CD8-positive, alpha-beta memory T cell (primary cell): ENCODE measurements around the gene KCNG4. TPM values are rescaled to one million over a fixed set of nuclear protein-coding genes. Genes with fewer than 3 reads are reported as not detected.

Experiments
- CTCF ChIA-PET: fragments of 350-600 bp; sonication (Branson Sonifier 250); formaldehyde crosslinking; loops from one replicate; lab custom pipeline; 2021; ENCODE audit warnings: antibody characterized with exemption; lab: Charles Lee
- POLR2A ChIA-PET: fragments of 350-600 bp; sonication (Branson Sonifier 250); formaldehyde crosslinking; loops from one replicate; lab custom pipeline; 2021; ENCODE audit warnings: antibody characterized with exemption; lab: Charles Lee
- DNase-seq, 5 donors: peaks; one replicate each; pipeline versions ENCODE4 v3.0.0 to v3.0.0-alpha.2; 2020 to 2022; ENCODE audit warnings: mixed read lengths in 1 of 5
- H3K27ac ChIP-seq: one replicate; pipeline ENCODE4 v1.7.0; 2013; ENCODE audit warnings: low read depth, mild to moderate bottlenecking, low read length, moderate library complexity
- H3K27me3 ChIP-seq: 2 replicates; pipeline ENCODE4 v1.7.0; 2013; ENCODE audit warnings: low read length, mild to moderate bottlenecking; ENCODE audit not compliant: insufficient read depth, poor library complexity, severe bottlenecking
- H3K36me3 ChIP-seq: 2 replicates; pipeline ENCODE4 v1.7.0; 2013; ENCODE audit warnings: mild to moderate bottlenecking, low read length, moderate library complexity; ENCODE audit not compliant: insufficient read depth
- H3K4me1 ChIP-seq: 2 replicates; pipeline ENCODE4 v1.7.0; 2013; ENCODE audit warnings: mild to moderate bottlenecking, low read length, moderate library complexity; ENCODE audit not compliant: insufficient read depth
- H3K4me3 ChIP-seq: 2 replicates; pipeline ENCODE4 v1.7.0; 2013; ENCODE audit warnings: mild to moderate bottlenecking, low read length
- H3K9me3 ChIP-seq: 2 replicates; pipeline ENCODE4 v1.7.0; 2013; ENCODE audit warnings: mild to moderate bottlenecking, low read length
- H3K27ac Mint-ChIP-seq, 8 donors: one replicate each; pipeline ENCODE4 v1.8.0; 2020 to 2021; ENCODE audit warnings: mixed read lengths in 8 of 8, mild to moderate bottlenecking in 6 of 8, inconsistent platforms in 3 of 8, moderate library complexity in 3 of 8
- H3K27me3 Mint-ChIP-seq, 2 donors: one replicate each; pipeline ENCODE4 v1.8.0; 2020 to 2021; ENCODE audit warnings: mixed read lengths in 2 of 2, mild to moderate bottlenecking in 1 of 2, moderate library complexity in 1 of 2
- H3K36me3 Mint-ChIP-seq, 3 donors: one replicate each; pipeline ENCODE4 v1.8.0; 2020 to 2021; ENCODE audit warnings: mixed read lengths in 3 of 3, inconsistent platforms in 1 of 3, mild to moderate bottlenecking in 1 of 3
- H3K4me1 Mint-ChIP-seq, 3 donors: one replicate each; pipeline ENCODE4 v1.8.0; 2020 to 2021; ENCODE audit warnings: mixed read lengths in 3 of 3, inconsistent platforms in 1 of 3, mild to moderate bottlenecking in 1 of 3
- H3K4me3 Mint-ChIP-seq, 7 donors: one replicate each; pipeline ENCODE4 v1.8.0; 2020 to 2021; ENCODE audit warnings: mixed read lengths in 7 of 7, mild to moderate bottlenecking in 6 of 7, moderate library complexity in 4 of 7, inconsistent platforms in 2 of 7
- H3K9me3 Mint-ChIP-seq, 5 donors: one replicate each; pipeline ENCODE4 v1.8.0; 2020 to 2022; ENCODE audit warnings: mixed read lengths in 5 of 5, mild to moderate bottlenecking in 3 of 5, moderate library complexity in 2 of 5, inconsistent platforms in 1 of 5
- polyA plus RNA-seq: library from polyadenylated mRNA; unstranded; fragments of 300-500 nt; fragmentation: Illumina TruSeq; gene quantifications from one replicate; pipeline ENCODE4 v1.2.3, GENCODE V29; 2021
- total RNA-seq, 2 experiments: library from RNA; stranded (reverse); gene quantifications; one replicate each; pipeline ENCODE4 v1.2.3, GENCODE V29; 2021

Gene KCNG4
- total and polyA plus RNA-seq, 3 experiments from 2014 or later, result not detected

GRCh38 chr16:84271037-84271436, 31.2 kb upstream of the KCNG4 start:
- H3K4me3 Mint-ChIP-seq, result no peak overlapping the region
- Histone ChIP-seq H3K4me3 (no peak overlapping the region), H3K9me3 (no peaks in the 10 kb centered on the region), H3K36me3 (no peaks in the 10 kb centered on the region), H3K27me3 (no peaks in the 10 kb centered on the region), H3K27ac (no peak overlapping the region), H3K4me1 (no peaks in the 10 kb centered on the region)
- H3K4me1 Mint-ChIP-seq, result no peaks in the 10 kb centered on the region
- H3K27me3 Mint-ChIP-seq, result peaks cover 9 to 17% of the 10 kb centered on the region in 2 donors
- CTCF ChIA-PET, result no interaction called here
- no peak overlapping the region for H3K27ac Mint-ChIP-seq
- POLR2A ChIA-PET, result no interaction called here
- no peaks in the 10 kb centered on the region for H3K9me3 Mint-ChIP-seq
- no peaks in the 10 kb centered on the region for H3K36me3 Mint-ChIP-seq
- DNase-seq, result no peak

- H3K36me3 ChIP-seq, result no peaks in the 10 kb centered on the region
- no peak overlapping the region for H3K4me3 ChIP-seq
- Mint-ChIP-seq H3K27ac (no peak overlapping the region), H3K36me3 (no peaks in the 10 kb centered on the region), H3K4me1 (no peaks in the 10 kb centered on the region), H3K27me3 (peaks cover 5 to 12% of the 10 kb centered on the region in 2 donors), H3K4me3 (no peak overlapping the region), H3K9me3 (no peaks in the 10 kb centered on the region)
- no peak for DNase-seq
- H3K27me3 ChIP-seq, result no peaks in the 10 kb centered on the region
- CTCF ChIA-PET, result no interaction called here
- no peaks in the 10 kb centered on the region for H3K9me3 ChIP-seq
- no peak overlapping the region for H3K27ac ChIP-seq
- POLR2A ChIA-PET, result no interaction called here
- no peaks in the 10 kb centered on the region for H3K4me1 ChIP-seq
Observed at GRCh38 chr16:84270531-84270930, 30.7 kb upstream of the KCNG4 start.

GRCh38 chr16:84270071-84270470, 30.3 kb upstream of the KCNG4 start:
- DNase-seq, result no peak
- POLR2A ChIA-PET, result no interaction called here
- CTCF ChIA-PET, result no interaction called here
- Histone ChIP-seq H3K27me3 (no peaks in the 10 kb centered on the region), H3K4me3 (no peak overlapping the region), H3K4me1 (no peaks in the 10 kb centered on the region), H3K36me3 (no peaks in the 10 kb centered on the region), H3K9me3 (no peaks in the 10 kb centered on the region), H3K27ac (no peak overlapping the region)
- no peaks in the 10 kb centered on the region for H3K9me3 Mint-ChIP-seq
- no peaks in the 10 kb centered on the region for H3K4me1 Mint-ChIP-seq
- no peak overlapping the region for H3K27ac Mint-ChIP-seq
- H3K27me3 Mint-ChIP-seq, result peaks cover 4 to 9% of the 10 kb centered on the region in 2 donors
- H3K4me3 Mint-ChIP-seq, result no peak overlapping the region
- H3K36me3 Mint-ChIP-seq, result no peaks in the 10 kb centered on the region

DNA sequence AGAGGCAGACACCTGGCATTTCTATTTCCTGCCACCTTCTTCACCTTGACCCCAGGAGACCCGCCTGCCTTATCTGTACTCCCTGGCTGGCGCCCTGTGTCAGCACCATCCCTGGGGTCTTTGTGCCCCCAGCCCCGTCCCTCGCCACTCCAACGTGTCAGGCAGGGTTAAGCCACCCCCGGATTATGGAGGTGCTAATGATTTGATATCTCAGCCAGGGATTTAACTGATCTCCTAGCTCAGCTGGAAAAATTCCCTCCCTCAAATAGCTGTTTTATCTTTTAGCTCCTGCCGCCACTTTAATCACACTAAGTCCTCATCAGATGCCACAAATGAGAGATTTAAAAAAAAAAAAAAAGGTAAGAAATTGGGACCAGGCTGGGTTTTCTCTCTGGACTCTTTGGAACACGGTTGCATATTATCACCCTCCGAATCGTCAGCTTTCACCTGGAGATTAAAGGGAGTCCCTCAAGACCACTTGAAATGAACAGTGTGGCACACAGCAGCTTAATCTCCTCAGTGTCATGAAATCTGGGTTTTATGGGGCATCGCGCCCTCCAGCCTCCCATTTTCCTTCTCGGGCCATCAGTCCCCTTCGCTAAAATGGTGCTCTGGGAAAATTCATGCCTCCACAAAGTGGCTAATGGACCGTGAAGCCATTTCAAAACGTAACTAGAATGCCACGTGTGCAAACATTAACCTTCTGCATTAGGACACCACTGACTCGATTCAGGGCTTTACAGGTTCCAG, 28.7 kb upstream of the KCNG4 start:
- Histone ChIP-seq H3K27ac (no peak overlapping the region), H3K9me3 (no peaks in the 10 kb centered on the region), H3K27me3 (no peaks in the 10 kb centered on the region), H3K36me3 (no peaks in the 10 kb centered on the region), H3K4me3 (no peak overlapping the region), H3K4me1 (no peaks in the 10 kb centered on the region)
- peaks cover 10 to 20% of the 10 kb centered on the region in 2 donors for H3K27me3 Mint-ChIP-seq
- no peak for DNase-seq
- ChIA-PET CTCF (interaction anchor here (1.3 to 2.5 kb wide), 2 partner anchors 8 to 11 kb away, joined by 3 to 7 read pairs; no protein-coding TSS in a partner anchor), POLR2A (no interaction called here)
- no peaks in the 10 kb centered on the region for H3K4me1 Mint-ChIP-seq
- no peaks in the 10 kb centered on the region for H3K9me3 Mint-ChIP-seq
- no peak overlapping the region for H3K27ac Mint-ChIP-seq
- no peak overlapping the region for H3K4me3 Mint-ChIP-seq
- H3K36me3 Mint-ChIP-seq, result no peaks in the 10 kb centered on the region

DNA sequence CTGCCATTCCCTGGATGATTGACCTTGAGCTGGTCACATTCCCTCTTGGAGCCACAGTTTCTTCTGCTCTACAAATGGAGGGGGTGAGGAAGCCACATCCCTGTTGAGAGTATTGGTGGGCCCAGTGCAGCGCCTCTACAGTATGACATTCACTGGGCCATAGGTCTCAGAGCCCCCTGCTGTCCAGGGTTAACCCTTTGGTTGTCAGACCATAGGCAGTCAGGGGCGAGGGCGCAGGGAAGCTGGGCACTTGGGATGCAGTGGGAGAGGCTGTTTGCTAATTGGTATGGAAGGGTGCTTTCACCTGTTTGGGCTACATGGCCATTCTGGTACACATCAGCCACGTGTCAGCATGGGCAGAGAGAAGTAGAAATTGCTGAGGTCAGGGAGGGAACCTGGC, 27.6 kb upstream of the KCNG4 start:
- Histone ChIP-seq H3K4me3 (no peak overlapping the region), H3K9me3 (no peaks in the 10 kb centered on the region), H3K36me3 (no peaks in the 10 kb centered on the region), H3K27ac (no peak overlapping the region), H3K27me3 (no peaks in the 10 kb centered on the region), H3K4me1 (no peaks in the 10 kb centered on the region)
- Mint-ChIP-seq H3K27me3 (peaks cover 12 to 27% of the 10 kb centered on the region in 2 donors), H3K36me3 (no peaks in the 10 kb centered on the region), H3K9me3 (peaks cover 0 to 2% (median 0%) of the 10 kb centered on the region in 5 donors), H3K27ac (no peak overlapping the region), H3K4me1 (no peaks in the 10 kb centered on the region), H3K4me3 (no peak overlapping the region)
- ChIA-PET CTCF (interaction anchor here (2.5 kb wide), 1 partner anchor 9 kb away, joined by 7 read pairs; no protein-coding TSS in a partner anchor), POLR2A (no interaction called here)
- DNase-seq, result no peak

DNA sequence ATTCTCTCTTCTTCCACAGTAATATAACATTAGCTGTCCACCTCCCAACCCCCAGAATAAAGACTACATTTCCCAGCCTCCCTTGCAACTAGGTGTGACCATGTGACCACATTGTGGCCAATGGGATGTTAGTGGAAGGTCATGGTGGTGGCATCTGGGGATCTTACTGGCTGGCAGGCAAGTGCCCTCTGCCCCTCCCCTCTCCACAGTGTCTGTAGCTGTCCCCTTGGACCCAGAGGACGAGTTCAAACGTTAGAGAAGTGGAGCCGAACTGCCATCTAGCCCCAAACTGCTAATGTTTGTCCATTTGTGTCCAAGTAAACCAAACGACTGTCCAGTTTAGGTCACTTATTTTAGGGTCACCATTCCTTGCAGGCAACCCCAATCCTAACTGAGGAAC, 26.6 kb upstream of the KCNG4 start:
- Mint-ChIP-seq H3K9me3 (peaks cover 0 to 2% (median 0%) of the 10 kb centered on the region in 5 donors), H3K27me3 (peaks cover 12 to 33% of the 10 kb centered on the region in 2 donors), H3K4me3 (no peak overlapping the region), H3K4me1 (no peaks in the 10 kb centered on the region), H3K27ac (no peak overlapping the region), H3K36me3 (no peaks in the 10 kb centered on the region)
- Histone ChIP-seq H3K27me3 (no peaks in the 10 kb centered on the region), H3K4me3 (no peak overlapping the region), H3K9me3 (no peaks in the 10 kb centered on the region), H3K36me3 (no peaks in the 10 kb centered on the region), H3K27ac (no peak overlapping the region), H3K4me1 (no peaks in the 10 kb centered on the region)
- ChIA-PET POLR2A (no interaction called here), CTCF (no interaction called here)
- DNase-seq, result peak in 1 of 5 donors; percentile 5

GRCh38 chr16:84262939-84263338, 23.1 kb upstream of the KCNG4 start:
- Mint-ChIP-seq H3K9me3 (peaks cover 0 to 2% (median 0%) of the 10 kb centered on the region in 5 donors), H3K4me1 (no peaks in the 10 kb centered on the region), H3K4me3 (no peak overlapping the region), H3K36me3 (no peaks in the 10 kb centered on the region), H3K27ac (no peak overlapping the region), H3K27me3 (peaks cover 12 to 44% of the 10 kb centered on the region in 2 donors)
- Histone ChIP-seq H3K9me3 (no peaks in the 10 kb centered on the region), H3K4me1 (no peaks in the 10 kb centered on the region), H3K27ac (no peak overlapping the region), H3K4me3 (no peak overlapping the region), H3K36me3 (no peaks in the 10 kb centered on the region), H3K27me3 (no peaks in the 10 kb centered on the region)
- no peak for DNase-seq
- CTCF ChIA-PET, result no interaction called here
- POLR2A ChIA-PET, result no interaction called here

GRCh38 chr16:84262031-84262430, 22.2 kb upstream of the KCNG4 start:
- CTCF ChIA-PET, result no interaction called here
- Mint-ChIP-seq H3K4me3 (no peak overlapping the region), H3K27ac (no peak overlapping the region), H3K4me1 (no peaks in the 10 kb centered on the region), H3K36me3 (no peaks in the 10 kb centered on the region), H3K9me3 (peaks cover 0 to 2% (median 0%) of the 10 kb centered on the region in 5 donors), H3K27me3 (peaks cover 12 to 49% of the 10 kb centered on the region in 2 donors)
- Histone ChIP-seq H3K9me3 (no peaks in the 10 kb centered on the region), H3K27me3 (no peaks in the 10 kb centered on the region), H3K4me1 (no peaks in the 10 kb centered on the region), H3K27ac (no peak overlapping the region), H3K36me3 (no peaks in the 10 kb centered on the region), H3K4me3 (no peak overlapping the region)
- POLR2A ChIA-PET, result no interaction called here
- DNase-seq, result no peak
